ENCODE data around the gene TAF6.

DNA sequence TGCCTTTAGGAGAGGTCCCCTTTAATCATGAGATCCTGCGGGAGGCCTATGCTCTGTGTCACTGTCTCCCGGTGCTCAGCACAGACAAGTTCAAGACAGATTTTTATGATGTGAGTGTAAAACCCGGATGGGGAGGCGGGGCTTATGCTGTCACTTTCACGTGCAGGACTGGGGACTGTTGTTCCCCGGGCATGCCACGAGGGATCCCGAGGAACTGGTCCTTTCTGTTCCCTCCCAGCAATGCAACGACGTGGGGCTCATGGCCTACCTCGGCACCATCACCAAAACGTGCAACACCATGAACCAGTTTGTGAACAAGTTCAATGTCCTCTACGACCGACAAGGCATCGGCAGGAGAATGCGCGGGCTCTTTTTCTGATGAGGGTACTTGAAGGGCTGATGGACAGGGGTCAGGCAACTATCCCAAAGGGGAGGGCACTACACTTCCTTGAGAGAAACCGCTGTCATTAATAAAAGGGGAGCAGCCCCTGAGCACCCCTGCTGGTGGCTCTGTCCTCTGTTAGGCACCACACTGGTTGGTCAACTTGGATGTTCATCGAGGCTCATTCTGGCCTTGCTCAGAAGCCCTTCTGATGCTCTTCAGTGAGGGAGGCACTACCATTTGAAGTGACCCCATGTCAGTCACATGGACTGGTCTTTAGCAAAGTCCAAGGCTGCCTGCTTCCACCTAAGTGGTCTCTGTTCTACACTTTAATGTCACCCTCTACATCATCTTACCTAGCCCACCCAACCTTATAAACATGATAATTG is 27.6 kb downstream of the TAF6 start:
- TF ChIP-seq, protein P1, sequence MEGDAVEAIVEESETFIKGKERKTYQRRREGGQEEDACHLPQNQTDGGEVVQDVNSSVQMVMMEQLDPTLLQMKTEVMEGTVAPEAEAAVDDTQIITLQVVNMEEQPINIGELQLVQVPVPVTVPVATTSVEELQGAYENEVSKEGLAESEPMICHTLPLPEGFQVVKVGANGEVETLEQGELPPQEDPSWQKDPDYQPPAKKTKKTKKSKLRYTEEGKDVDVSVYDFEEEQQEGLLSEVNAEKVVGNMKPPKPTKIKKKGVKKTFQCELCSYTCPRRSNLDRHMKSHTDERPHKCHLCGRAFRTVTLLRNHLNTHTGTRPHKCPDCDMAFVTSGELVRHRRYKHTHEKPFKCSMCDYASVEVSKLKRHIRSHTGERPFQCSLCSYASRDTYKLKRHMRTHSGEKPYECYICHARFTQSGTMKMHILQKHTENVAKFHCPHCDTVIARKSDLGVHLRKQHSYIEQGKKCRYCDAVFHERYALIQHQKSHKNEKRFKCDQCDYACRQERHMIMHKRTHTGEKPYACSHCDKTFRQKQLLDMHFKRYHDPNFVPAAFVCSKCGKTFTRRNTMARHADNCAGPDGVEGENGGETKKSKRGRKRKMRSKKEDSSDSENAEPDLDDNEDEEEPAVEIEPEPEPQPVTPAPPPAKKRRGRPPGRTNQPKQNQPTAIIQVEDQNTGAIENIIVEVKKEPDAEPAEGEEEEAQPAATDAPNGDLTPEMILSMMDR (IDR thresholded peaks at IDR 0.05; ENCODE audit: insufficient read depth, low read length, poor library complexity, severe bottlenecking), result no peak
- no peak for TF ChIP-seq EZH2phosphoT487 (conservative IDR thresholded peaks at IDR 0.05; ENCODE audit: low read length)
